Memory B cell (primary cell): Measurements from ENCODE around the gene NTM.

Experiments
- ATAC-seq: fragments of 150-1000 bp; cut with Tn5 transposase; 2 replicates; pipeline ENCODE4 v1.10.0; 2021; ENCODE audit warnings: low read depth, mild to moderate bottlenecking, moderate library complexity
- DNase-seq, 2 donors: peaks; one replicate each; pipeline ENCODE4 v3.0.0; 2022; ENCODE audit warnings: low spot score in 2 of 2
- H3K27ac Mint-ChIP-seq: one replicate; pipeline ENCODE4 v1.8.0; 2022; ENCODE audit warnings: mild to moderate bottlenecking, moderate library complexity, mixed read lengths
- H3K27me3 Mint-ChIP-seq: one replicate; pipeline ENCODE4 v1.8.0; 2022; ENCODE audit warnings: mixed read lengths
- H3K36me3 Mint-ChIP-seq: one replicate; pipeline ENCODE4 v1.8.0; 2022; ENCODE audit warnings: mild to moderate bottlenecking, mixed read lengths
- H3K4me1 Mint-ChIP-seq: one replicate; pipeline ENCODE4 v1.8.0; 2022; ENCODE audit warnings: mixed read lengths
- H3K4me3 Mint-ChIP-seq: one replicate; pipeline ENCODE4 v1.8.0; 2022; ENCODE audit warnings: mild to moderate bottlenecking, moderate library complexity, mixed read lengths
- H3K9me3 Mint-ChIP-seq: one replicate; pipeline ENCODE4 v1.8.0; 2022; ENCODE audit warnings: mixed read lengths

The NTM gene

GRCh38 chr11:132185726-132186592 lies 815.5 kb downstream of the NTM start:
- no peak for DNase-seq
- no peak for ATAC-seq
- Mint-ChIP-seq H3K4me3 (no peak overlapping the region), H3K27me3 (no peaks in the 10 kb centered on the region), H3K9me3 (no peaks in the 10 kb centered on the region), H3K36me3 (no peaks in the 10 kb centered on the region), H3K4me1 (no peaks in the 10 kb centered on the region), H3K27ac (no peak overlapping the region)

- no peak overlapping the region for H3K27ac Mint-ChIP-seq
- H3K27me3 Mint-ChIP-seq: no peaks in the 10 kb centered on the region
- no peaks in the 10 kb centered on the region for H3K9me3 Mint-ChIP-seq
- no peak for ATAC-seq
- DNase-seq: no peak
- H3K4me3 Mint-ChIP-seq: no peak overlapping the region
- no peaks in the 10 kb centered on the region for H3K36me3 Mint-ChIP-seq
- no peaks in the 10 kb centered on the region for H3K4me1 Mint-ChIP-seq
Measured at GRCh38 chr11:132186699-132187098, 816.3 kb downstream of the NTM start.

GRCh38 chr11:132187386-132187785 lies 817.0 kb downstream of the NTM start:
- H3K27me3 Mint-ChIP-seq: no peaks in the 10 kb centered on the region
- no peak for DNase-seq
- no peaks in the 10 kb centered on the region for H3K4me1 Mint-ChIP-seq
- no peaks in the 10 kb centered on the region for H3K36me3 Mint-ChIP-seq
- no peak overlapping the region for H3K27ac Mint-ChIP-seq
- no peaks in the 10 kb centered on the region for H3K9me3 Mint-ChIP-seq
- no peak overlapping the region for H3K4me3 Mint-ChIP-seq
- no peak for ATAC-seq

- ATAC-seq: no peak
- DNase-seq: no peak
- Mint-ChIP-seq H3K9me3 (no peaks in the 10 kb centered on the region), H3K36me3 (no peaks in the 10 kb centered on the region), H3K4me3 (no peak overlapping the region), H3K27ac (no peak overlapping the region), H3K27me3 (no peaks in the 10 kb centered on the region), H3K4me1 (no peaks in the 10 kb centered on the region)
Measured at GRCh38 chr11:132187814-132188213, 817.4 kb downstream of the NTM start.

GRCh38 chr11:132196928-132197327 lies 826.5 kb downstream of the NTM start:
- ATAC-seq (no peak), DNase-seq (no peak)
- Mint-ChIP-seq H3K4me3 (no peak overlapping the region), H3K27ac (no peak overlapping the region), H3K4me1 (no peaks in the 10 kb centered on the region), H3K36me3 (no peaks in the 10 kb centered on the region), H3K27me3 (no peaks in the 10 kb centered on the region), H3K9me3 (peaks cover 15% of the 10 kb centered on the region)

- DNase-seq: no peak
- Mint-ChIP-seq H3K27me3 (no peaks in the 10 kb centered on the region), H3K9me3 (peaks cover 6% of the 10 kb centered on the region), H3K27ac (no peak overlapping the region), H3K4me1 (no peaks in the 10 kb centered on the region), H3K4me3 (no peak overlapping the region), H3K36me3 (no peaks in the 10 kb centered on the region)
- ATAC-seq: no peak
Measured at GRCh38 chr11:132200353-132200936, 830.0 kb downstream of the NTM start.

- ATAC-seq (no peak), DNase-seq (no peak)
- Mint-ChIP-seq H3K4me1 (no peaks in the 10 kb centered on the region), H3K36me3 (no peaks in the 10 kb centered on the region), H3K4me3 (no peak overlapping the region), H3K9me3 (peaks cover 6% of the 10 kb centered on the region), H3K27me3 (no peaks in the 10 kb centered on the region), H3K27ac (no peak overlapping the region)
Measured at GRCh38 chr11:132202621-132203020, 832.2 kb downstream of the NTM start.

- DNase-seq: no peak
- H3K36me3 Mint-ChIP-seq: no peaks in the 10 kb centered on the region
- H3K4me3 Mint-ChIP-seq: no peak overlapping the region
- H3K27ac Mint-ChIP-seq: no peak overlapping the region
- H3K9me3 Mint-ChIP-seq: peaks cover 7% of the 10 kb centered on the region
- H3K4me1 Mint-ChIP-seq: peaks cover 2% of the 10 kb centered on the region
- ATAC-seq: no peak
- peaks cover 2% of the 10 kb centered on the region for H3K27me3 Mint-ChIP-seq
Measured at GRCh38 chr11:132205006-132205405, 834.6 kb downstream of the NTM start.

GRCh38 chr11:132205496-132205895 lies 835.1 kb downstream of the NTM start:
- Mint-ChIP-seq H3K4me3 (no peak overlapping the region), H3K9me3 (peaks cover 7% of the 10 kb centered on the region), H3K36me3 (no peaks in the 10 kb centered on the region), H3K4me1 (peaks cover 2% of the 10 kb centered on the region), H3K27ac (no peak overlapping the region), H3K27me3 (peaks cover 2% of the 10 kb centered on the region)
- no peak for DNase-seq
- ATAC-seq: no peak

GRCh38 chr11:132206993-132207392 lies 836.6 kb downstream of the NTM start:
- no peak for DNase-seq
- H3K9me3 Mint-ChIP-seq: peaks cover 10% of the 10 kb centered on the region
- ATAC-seq: no peak
- H3K27ac Mint-ChIP-seq: no peak overlapping the region
- no peaks in the 10 kb centered on the region for H3K36me3 Mint-ChIP-seq
- peaks cover 2% of the 10 kb centered on the region for H3K4me1 Mint-ChIP-seq
- no peak overlapping the region for H3K4me3 Mint-ChIP-seq
- H3K27me3 Mint-ChIP-seq: peaks cover 2% of the 10 kb centered on the region

- no peak overlapping the region for H3K27ac Mint-ChIP-seq
- peaks cover 10% of the 10 kb centered on the region for H3K9me3 Mint-ChIP-seq
- ATAC-seq (no peak), DNase-seq (no peak)
- H3K4me3 Mint-ChIP-seq: no peak overlapping the region
- H3K27me3 Mint-ChIP-seq: peaks cover 2% of the 10 kb centered on the region
- H3K36me3 Mint-ChIP-seq: no peaks in the 10 kb centered on the region
- H3K4me1 Mint-ChIP-seq: peaks cover 2% of the 10 kb centered on the region
Measured at GRCh38 chr11:132208477-132209055, 838.2 kb downstream of the NTM start.

- Mint-ChIP-seq H3K27ac (no peak overlapping the region), H3K9me3 (peaks cover 6% of the 10 kb centered on the region), H3K36me3 (no peaks in the 10 kb centered on the region), H3K4me3 (no peak overlapping the region), H3K27me3 (peaks cover 2% of the 10 kb centered on the region), H3K4me1 (peaks cover 2% of the 10 kb centered on the region)
- no peak for ATAC-seq
- no peak for DNase-seq
Measured at GRCh38 chr11:132211479-132211878, 841.1 kb downstream of the NTM start.

GRCh38 chr11:132217856-132218255 lies 847.4 kb downstream of the NTM start:
- Mint-ChIP-seq H3K36me3 (no peaks in the 10 kb centered on the region), H3K27me3 (no peaks in the 10 kb centered on the region), H3K4me1 (no peaks in the 10 kb centered on the region), H3K27ac (no peak overlapping the region), H3K9me3 (peaks cover 3% of the 10 kb centered on the region), H3K4me3 (no peak overlapping the region)
- DNase-seq (no peak), ATAC-seq (no peak)

- Mint-ChIP-seq H3K4me3 (no peak overlapping the region), H3K27ac (no peak overlapping the region), H3K9me3 (peaks cover 3% of the 10 kb centered on the region), H3K4me1 (no peaks in the 10 kb centered on the region), H3K27me3 (no peaks in the 10 kb centered on the region), H3K36me3 (no peaks in the 10 kb centered on the region)
- DNase-seq (no peak), ATAC-seq (no peak)
Measured at GRCh38 chr11:132220474-132220873, 850.1 kb downstream of the NTM start.
